Mesodermal cell (in vitro differentiated cells): ENCODE data around the gene TMOD1.
"Not testable (repeated sequence)": the region's sequence is repeated elsewhere in the genome, so short reads cannot be mapped to it uniquely, and the experiment has no call there.

Source experiments
- H3K27ac ChIP-seq: 2 replicates; pipeline ENCODE4 v1.7.0; 2013; ENCODE audit warnings: mild to moderate bottlenecking, low read depth, low read length, moderate library complexity; ENCODE audit not compliant: severe bottlenecking
- H3K36me3 ChIP-seq: 2 replicates; pipeline ENCODE4 v1.7.1; 2013; ENCODE audit warnings: mild to moderate bottlenecking, low read length, moderate library complexity; ENCODE audit not compliant: control insufficient read depth, insufficient read depth
- H3K4me1 ChIP-seq: one replicate; pipeline ENCODE4 v1.7.1; 2013; ENCODE audit warnings: mild to moderate bottlenecking, low read length; ENCODE audit not compliant: insufficient read depth, control insufficient read depth, poor library complexity, severe bottlenecking
- H3K4me3 ChIP-seq: 2 replicates; pipeline ENCODE4 v1.7.0; 2013; ENCODE audit warnings: low read length, control low read depth, mild to moderate bottlenecking; ENCODE audit not compliant: insufficient read depth, poor library complexity, severe bottlenecking; ENCODE audit errors: extremely low read depth
- H3K9me3 ChIP-seq: 2 replicates; pipeline ENCODE4 v1.7.1; 2013; ENCODE audit warnings: mild to moderate bottlenecking, low read length, moderate library complexity; ENCODE audit not compliant: control insufficient read depth
- WGBS, 2 experiments: methylation state at CpG; one replicate each; pipeline ENCODE4 v1.1.5; 2013; ENCODE audit warnings: missing lambda C conversion rate in 2 of 2; ENCODE audit not compliant: insufficient coverage in 2 of 2; 5-methylcytosine and 5-hydroxymethylcytosine counted together

TMOD1 gene

GRCh38 chr9:97622483-97622882, 121.0 kb downstream of the TMOD1 start:
- 91 to 95% methylated on average over 5 of the region's 5 CpGs for WGBS, 2 experiments

GRCh38 chr9:97623946-97624345, 122.5 kb downstream of the TMOD1 start:
- WGBS, 2 experiments = no CpG with 5 or more reads among the region's 1 CpG
- Histone ChIP-seq H3K27ac (no peak overlapping the region), H3K9me3 (no peaks in the 10 kb centered on the region), H3K4me1 (no peaks in the 10 kb centered on the region), H3K4me3 (no peak overlapping the region), H3K36me3 (peaks cover 76% of the 10 kb centered on the region)

More at GRCh38 chr9:97622483-97622882, 121.0 kb downstream of the TMOD1 start:
- H3K4me3 ChIP-seq, H3K4me1 ChIP-seq, H3K9me3 ChIP-seq, H3K27ac ChIP-seq: not testable (repeated sequence)
- peaks cover 80% of the 10 kb centered on the region for H3K36me3 ChIP-seq

- H3K27ac ChIP-seq = no peak overlapping the region
- no peak overlapping the region for H3K4me3 ChIP-seq
- H3K9me3 ChIP-seq = no peaks in the 10 kb centered on the region
- H3K4me1 ChIP-seq = no peaks in the 10 kb centered on the region
- peaks cover 62% of the 10 kb centered on the region for H3K36me3 ChIP-seq
- WGBS, 2 experiments = 96 to 100% methylated on average over 2 of the region's 3 CpGs
Measured at GRCh38 chr9:97625620-97626019, 124.2 kb downstream of the TMOD1 start.

- no peak overlapping the region for H3K4me3 ChIP-seq
- WGBS, 2 experiments = 96 to 100% methylated on average over 3 to 4 of the region's 5 CpGs
Measured at GRCh38 chr9:97627624-97628023, 126.2 kb downstream of the TMOD1 start.

GRCh38 chr9:97628668-97629067, 127.2 kb downstream of the TMOD1 start:
- Histone ChIP-seq H3K4me3 (no peak overlapping the region), H3K27ac (no peak overlapping the region), H3K36me3 (peaks cover 32% of the 10 kb centered on the region), H3K9me3 (no peaks in the 10 kb centered on the region), H3K4me1 (no peaks in the 10 kb centered on the region)
- 95 to 100% methylated on average over 3 of the region's 3 CpGs for WGBS, 2 experiments

More at GRCh38 chr9:97627624-97628023, 126.2 kb downstream of the TMOD1 start:
- Histone ChIP-seq H3K9me3 (no peaks in the 10 kb centered on the region), H3K27ac (no peak overlapping the region), H3K4me1 (no peaks in the 10 kb centered on the region), H3K36me3 (peaks cover 42% of the 10 kb centered on the region)

GRCh38 chr9:97629156-97629555, 127.7 kb downstream of the TMOD1 start:
- Histone ChIP-seq H3K27ac (no peak overlapping the region), H3K9me3 (no peaks in the 10 kb centered on the region), H3K36me3 (peaks cover 27% of the 10 kb centered on the region), H3K4me1 (no peaks in the 10 kb centered on the region), H3K4me3 (no peak overlapping the region)

- peaks cover 13% of the 10 kb centered on the region for H3K36me3 ChIP-seq
- no peaks in the 10 kb centered on the region for H3K4me1 ChIP-seq
- no peak overlapping the region for H3K4me3 ChIP-seq
- no peaks in the 10 kb centered on the region for H3K9me3 ChIP-seq
- H3K27ac ChIP-seq = no peak overlapping the region
Measured at GRCh38 chr9:97630591-97630990, 129.1 kb downstream of the TMOD1 start.

- Histone ChIP-seq H3K4me1 (no peaks in the 10 kb centered on the region), H3K9me3 (no peaks in the 10 kb centered on the region), H3K27ac (peak overlapping the region; percentile 100), H3K4me3 (peak overlapping the region; percentile 71), H3K36me3 (peaks cover 7% of the 10 kb centered on the region)
- 0% methylated on average over 14 to 24 of the region's 27 CpGs for WGBS, 2 experiments
Measured at GRCh38 chr9:97632248-97632984, 130.9 kb downstream of the TMOD1 start.

GRCh38 chr9:97632985-97633858, 131.8 kb downstream of the TMOD1 start, which contains the start of the genes NCBP1 and TSTD2:
TSS of gene NCBP1 (plus strand) at chr9:97633821. CDS start at chr9:97633882, 61 bp downstream.
TSS of gene TSTD2 (minus strand) at chr9:97633368. CDS start at chr9:97627562, 5,806 bp downstream.
- no peaks in the 10 kb centered on the region for H3K9me3 ChIP-seq
- H3K4me3 ChIP-seq = peak within 1 kb of the TSS; percentile 71
- peak within 1 kb of the TSS; percentile 100 for H3K27ac ChIP-seq
- 0 to 1% methylated on average over 71 to 73 of the region's 83 CpGs for WGBS, 2 experiments
- peaks cover 4% of the 10 kb centered on the region for H3K36me3 ChIP-seq
- no peaks in the 10 kb centered on the region for H3K4me1 ChIP-seq

- H3K4me1 ChIP-seq = no peaks in the 10 kb centered on the region
- H3K4me3 ChIP-seq = peak overlapping the region; percentile 71
- peaks cover 8% of the 10 kb centered on the region for H3K36me3 ChIP-seq
- 1% methylated on average over 36 to 38 of the region's 43 CpGs for WGBS, 2 experiments
- no peaks in the 10 kb centered on the region for H3K9me3 ChIP-seq
- H3K27ac ChIP-seq = peak overlapping the region; percentile 100
Measured at GRCh38 chr9:97633859-97634490, 132.5 kb downstream of the TMOD1 start.
